ENCODE measurements around the gene KHDC4.

DNA sequence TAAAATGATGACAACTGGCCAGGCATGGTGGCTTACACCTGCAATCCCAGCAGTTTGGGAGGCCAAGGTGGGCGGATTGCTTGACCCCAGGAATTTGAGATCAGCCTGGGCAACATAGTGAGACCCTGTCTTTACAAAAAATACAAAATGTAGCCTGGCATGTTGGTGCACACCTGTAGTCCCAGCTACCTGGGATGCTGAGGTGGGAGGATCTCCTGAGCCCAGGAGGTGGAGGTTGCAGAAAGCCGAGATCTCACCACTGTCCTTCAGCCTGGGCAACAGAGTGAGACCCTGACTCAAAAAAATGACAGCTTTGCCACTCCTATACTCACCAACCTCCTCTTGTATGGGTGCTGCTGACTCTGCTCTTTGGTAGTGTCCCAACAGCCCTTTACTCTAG lies 56.3 kb downstream of the KHDC4 start:
- TF ChIP-seq, protein P1, sequence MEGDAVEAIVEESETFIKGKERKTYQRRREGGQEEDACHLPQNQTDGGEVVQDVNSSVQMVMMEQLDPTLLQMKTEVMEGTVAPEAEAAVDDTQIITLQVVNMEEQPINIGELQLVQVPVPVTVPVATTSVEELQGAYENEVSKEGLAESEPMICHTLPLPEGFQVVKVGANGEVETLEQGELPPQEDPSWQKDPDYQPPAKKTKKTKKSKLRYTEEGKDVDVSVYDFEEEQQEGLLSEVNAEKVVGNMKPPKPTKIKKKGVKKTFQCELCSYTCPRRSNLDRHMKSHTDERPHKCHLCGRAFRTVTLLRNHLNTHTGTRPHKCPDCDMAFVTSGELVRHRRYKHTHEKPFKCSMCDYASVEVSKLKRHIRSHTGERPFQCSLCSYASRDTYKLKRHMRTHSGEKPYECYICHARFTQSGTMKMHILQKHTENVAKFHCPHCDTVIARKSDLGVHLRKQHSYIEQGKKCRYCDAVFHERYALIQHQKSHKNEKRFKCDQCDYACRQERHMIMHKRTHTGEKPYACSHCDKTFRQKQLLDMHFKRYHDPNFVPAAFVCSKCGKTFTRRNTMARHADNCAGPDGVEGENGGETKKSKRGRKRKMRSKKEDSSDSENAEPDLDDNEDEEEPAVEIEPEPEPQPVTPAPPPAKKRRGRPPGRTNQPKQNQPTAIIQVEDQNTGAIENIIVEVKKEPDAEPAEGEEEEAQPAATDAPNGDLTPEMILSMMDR (IDR thresholded peaks at IDR 0.05; ENCODE audit: poor library complexity, severe bottlenecking) = no peak
- no peak for TF ChIP-seq RAD21 (conservative IDR thresholded peaks at IDR 0.05)
- TF ChIP-seq, protein P2, sequence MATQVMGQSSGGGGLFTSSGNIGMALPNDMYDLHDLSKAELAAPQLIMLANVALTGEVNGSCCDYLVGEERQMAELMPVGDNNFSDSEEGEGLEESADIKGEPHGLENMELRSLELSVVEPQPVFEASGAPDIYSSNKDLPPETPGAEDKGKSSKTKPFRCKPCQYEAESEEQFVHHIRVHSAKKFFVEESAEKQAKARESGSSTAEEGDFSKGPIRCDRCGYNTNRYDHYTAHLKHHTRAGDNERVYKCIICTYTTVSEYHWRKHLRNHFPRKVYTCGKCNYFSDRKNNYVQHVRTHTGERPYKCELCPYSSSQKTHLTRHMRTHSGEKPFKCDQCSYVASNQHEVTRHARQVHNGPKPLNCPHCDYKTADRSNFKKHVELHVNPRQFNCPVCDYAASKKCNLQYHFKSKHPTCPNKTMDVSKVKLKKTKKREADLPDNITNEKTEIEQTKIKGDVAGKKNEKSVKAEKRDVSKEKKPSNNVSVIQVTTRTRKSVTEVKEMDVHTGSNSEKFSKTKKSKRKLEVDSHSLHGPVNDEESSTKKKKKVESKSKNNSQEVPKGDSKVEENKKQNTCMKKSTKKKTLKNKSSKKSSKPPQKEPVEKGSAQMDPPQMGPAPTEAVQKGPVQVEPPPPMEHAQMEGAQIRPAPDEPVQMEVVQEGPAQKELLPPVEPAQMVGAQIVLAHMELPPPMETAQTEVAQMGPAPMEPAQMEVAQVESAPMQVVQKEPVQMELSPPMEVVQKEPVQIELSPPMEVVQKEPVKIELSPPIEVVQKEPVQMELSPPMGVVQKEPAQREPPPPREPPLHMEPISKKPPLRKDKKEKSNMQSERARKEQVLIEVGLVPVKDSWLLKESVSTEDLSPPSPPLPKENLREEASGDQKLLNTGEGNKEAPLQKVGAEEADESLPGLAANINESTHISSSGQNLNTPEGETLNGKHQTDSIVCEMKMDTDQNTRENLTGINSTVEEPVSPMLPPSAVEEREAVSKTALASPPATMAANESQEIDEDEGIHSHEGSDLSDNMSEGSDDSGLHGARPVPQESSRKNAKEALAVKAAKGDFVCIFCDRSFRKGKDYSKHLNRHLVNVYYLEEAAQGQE (IDR thresholded peaks at IDR 0.05; ENCODE audit: borderline replicate concordance) = no peak

Measured in neural cell (in vitro differentiated cells).